ENCODE results near the gene VSTM2L. TPM values are rescaled to one million over a fixed set of nuclear protein-coding genes. Genes with fewer than 3 reads are reported as not detected.

Gene VSTM2L
- total RNA-seq, 1 donor from 2014 or later: 1.6 TPM

DNA sequence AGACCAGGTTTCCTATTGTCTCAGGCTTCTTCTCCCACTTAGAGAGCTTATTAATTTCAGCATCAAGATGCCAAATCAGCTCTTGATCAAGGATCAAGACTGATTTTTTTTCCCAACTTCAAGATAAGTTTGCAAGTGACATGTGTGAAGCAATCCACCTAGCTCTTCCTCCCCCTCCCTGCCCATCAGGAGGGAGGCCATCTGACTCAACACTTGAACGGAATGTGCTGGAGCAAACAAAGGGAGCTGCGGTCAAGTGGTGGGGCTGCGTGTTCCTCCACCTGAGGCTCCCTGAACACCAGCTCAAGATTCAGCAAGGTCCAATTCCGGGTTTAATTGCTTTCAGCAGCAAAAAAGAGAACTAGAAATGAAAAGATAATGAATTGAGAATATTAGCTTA is 91.6 kb downstream of the VSTM2L start:
- DNase-seq (ENCODE audit: low spot score) (no peak), ATAC-seq (no peak)
- intact Hi-C loops (cut with DNase I): no loop called here

Other genes starting within 250 kb of the VSTM2L start
- gene CTNNBL1, start 209.1 kb upstream of the VSTM2L start, total RNA-seq: 41.3 TPM
- 15.2 TPM for gene TTI1, start 130.3 kb downstream of the VSTM2L start, total RNA-seq
- 41.9 TPM for gene RPRD1B, start 130.6 kb downstream of the VSTM2L start, total RNA-seq